NCI-H1694 (cell line): ENCODE data around the gene SMURF1.

Experiments
- DNase-seq: peaks from one replicate; lab custom pipeline; 2025; lab: John Stamatoyannopoulos, UW

SMURF1 gene

DNA sequence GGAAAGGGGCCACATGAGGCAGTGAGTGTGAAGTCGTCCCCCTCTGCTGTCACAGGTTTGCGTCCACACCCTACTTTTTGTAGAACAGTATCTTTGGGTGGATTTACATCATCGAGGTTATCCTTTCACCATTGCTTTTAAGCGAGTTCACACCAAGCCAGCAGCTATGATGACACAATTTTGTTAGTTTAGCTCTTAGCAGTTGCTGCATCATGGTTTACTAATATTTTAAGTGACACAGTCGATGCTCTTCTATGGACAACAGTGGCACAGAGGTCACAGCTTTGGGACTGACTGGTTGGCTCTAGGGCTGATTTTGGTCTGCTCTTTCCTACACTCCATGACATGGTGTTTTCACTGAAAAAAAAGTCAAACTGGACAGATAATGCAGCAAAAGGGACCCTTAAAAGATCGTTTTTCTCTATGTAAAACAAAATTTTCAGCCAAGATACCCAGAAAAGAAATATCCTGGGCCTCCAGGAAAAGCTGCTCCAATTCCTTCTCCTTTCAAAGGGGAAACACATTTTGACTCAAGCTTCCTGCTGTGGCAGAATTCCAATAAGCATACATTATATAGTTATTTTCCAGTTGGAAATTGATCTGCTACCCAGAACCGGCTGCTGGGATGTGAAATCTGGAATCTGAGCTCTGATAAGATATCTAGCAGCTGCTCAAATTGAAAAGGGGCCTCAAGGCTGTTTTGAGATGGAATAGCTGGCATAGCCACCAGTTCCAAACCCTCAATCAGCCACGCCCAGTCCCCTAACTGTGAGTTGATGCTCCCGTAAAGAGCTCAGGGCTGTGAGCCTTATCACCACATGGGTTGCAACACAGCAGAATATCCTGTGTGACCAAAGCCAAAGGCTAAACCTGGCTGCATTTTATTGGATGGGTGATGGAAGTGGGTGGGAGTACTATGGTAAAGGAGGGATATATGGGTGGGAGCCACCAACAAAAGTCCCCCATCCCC lies 114.2 kb downstream of the SMURF1 start:
- peak; percentile 16 for DNase-seq

DNA sequence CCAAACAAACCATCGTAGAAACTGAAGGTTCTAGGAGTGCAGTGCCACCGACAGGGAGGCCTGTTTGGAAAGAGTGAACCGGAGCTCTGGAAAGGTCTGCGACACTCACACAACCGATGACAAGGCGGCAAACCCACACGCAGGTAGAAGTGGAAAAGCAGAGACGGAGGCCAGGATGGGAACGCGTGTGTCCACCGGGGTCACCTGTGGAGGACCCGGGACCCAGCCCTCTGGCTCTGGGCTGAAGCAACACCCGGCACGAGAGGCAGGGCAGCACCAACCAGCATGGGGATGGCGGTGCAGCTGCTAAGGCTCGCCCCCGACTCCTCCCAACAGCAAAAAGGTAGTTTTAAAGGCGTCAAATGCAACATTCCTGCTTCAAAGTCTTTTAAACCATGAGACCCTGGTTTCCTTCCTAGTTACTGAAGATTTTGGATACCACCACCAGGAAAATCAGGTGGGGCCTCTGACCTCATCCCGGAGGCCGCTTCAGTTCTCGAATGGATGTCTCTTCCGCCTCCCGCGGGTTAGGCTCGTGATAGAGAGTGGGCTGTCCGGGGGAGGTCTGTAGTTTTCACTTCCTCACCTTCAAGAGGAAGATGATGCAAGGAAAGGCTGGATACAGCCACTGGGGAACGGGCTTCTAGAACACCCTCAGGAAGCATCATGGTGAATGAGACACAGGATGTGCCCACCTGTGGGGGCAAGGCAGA lies 115.5 kb downstream of the SMURF1 start:
- no peak for DNase-seq

DNA sequence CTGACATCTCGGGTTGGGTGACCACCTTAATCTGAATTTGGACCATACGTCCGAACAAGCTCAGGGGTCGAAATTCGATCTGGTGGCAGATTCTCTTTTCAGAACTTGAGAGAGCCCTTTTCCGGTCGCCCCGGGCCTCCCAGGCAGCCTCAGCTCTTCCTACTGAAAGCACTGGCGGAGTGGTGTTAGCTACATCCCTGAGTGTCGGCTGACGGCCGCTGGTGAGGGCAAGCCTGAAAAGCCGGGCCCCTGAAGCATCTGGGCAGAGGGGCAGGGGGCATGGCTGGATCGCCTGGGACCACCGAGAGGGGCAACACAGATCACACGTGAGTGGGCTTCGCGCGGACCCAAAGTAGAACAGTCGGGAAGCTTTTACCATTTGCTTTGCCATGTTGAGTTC lies 116.1 kb downstream of the SMURF1 start:
- DNase-seq: no peak

DNA sequence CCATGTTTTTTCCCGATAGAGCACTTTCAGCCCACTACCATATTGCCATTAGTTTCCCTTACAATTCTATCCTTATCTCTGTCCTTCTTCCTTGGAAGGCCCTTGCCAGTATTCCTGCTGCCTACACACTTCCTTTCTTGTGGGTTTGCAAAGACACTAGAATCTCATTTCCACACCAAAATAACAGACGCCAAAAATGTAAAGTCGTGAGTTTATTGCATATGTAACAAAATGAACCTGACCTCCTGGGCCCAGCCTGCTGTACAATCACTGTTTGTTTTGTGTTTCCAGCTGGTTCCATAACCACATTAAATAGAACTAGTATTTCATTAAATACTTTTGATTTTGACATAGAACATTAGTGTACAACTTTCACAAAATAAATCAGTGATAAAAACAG lies 116.7 kb downstream of the SMURF1 start:
- no peak for DNase-seq

GRCh38 chr7:99024066-99024465 lies 119.8 kb downstream of the SMURF1 start:
- no peak for DNase-seq

- no peak for DNase-seq
These were observed 121.9 kb downstream of the SMURF1 start for GRCh38 chr7:99021941-99022560.

- no peak for DNase-seq
These were observed 123.5 kb downstream of the SMURF1 start for GRCh38 chr7:99020413-99020715.

- no peak for DNase-seq
These were observed 124.1 kb downstream of the SMURF1 start for GRCh38 chr7:99019523-99020412.

- no peak for DNase-seq
These were observed 127.7 kb downstream of the SMURF1 start for GRCh38 chr7:99016196-99016595.

- no peak for DNase-seq
These were observed 129.6 kb downstream of the SMURF1 start for GRCh38 chr7:99014113-99014985.

DNA sequence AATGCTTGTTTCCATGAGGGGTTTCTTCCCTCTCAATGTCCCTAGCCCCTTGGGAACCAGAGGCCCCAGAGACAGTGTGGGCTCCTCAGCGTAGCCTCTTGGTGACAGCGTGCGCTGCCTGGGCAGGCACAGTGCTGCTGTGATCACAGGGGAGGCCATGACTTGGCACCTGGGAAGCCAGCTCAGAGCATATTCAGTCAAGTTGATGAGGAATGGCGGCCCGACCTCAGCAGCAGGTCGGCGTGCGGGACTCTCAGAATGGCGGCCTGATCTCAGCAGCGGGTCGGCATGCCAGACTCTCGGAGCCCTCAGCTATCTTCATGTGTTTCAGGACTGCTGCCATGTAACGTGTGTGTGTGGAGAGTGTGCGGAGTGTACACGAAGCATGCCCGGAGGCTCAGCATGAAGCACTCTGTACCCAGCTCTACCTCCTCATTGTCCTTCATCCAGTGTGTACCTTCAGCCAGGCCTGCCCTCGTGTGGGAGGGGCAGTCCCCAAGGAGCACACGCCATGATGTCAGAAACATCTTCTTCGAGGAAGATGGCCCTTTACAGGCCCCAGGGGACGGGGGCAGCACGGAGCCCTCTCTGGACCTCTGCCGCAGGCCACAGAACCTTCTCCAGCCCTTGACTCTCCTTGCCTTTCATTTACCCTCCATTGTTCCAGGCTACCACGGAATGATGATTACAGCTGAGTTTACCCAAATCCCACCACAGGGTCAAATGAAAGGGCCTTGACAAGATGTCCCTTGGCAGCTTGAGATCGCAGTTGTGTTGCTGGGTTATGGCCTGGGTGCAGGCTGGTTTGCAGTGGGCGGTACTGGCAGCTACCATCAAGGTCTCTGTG lies 130.4 kb downstream of the SMURF1 start:
- DNase-seq: no peak

DNA sequence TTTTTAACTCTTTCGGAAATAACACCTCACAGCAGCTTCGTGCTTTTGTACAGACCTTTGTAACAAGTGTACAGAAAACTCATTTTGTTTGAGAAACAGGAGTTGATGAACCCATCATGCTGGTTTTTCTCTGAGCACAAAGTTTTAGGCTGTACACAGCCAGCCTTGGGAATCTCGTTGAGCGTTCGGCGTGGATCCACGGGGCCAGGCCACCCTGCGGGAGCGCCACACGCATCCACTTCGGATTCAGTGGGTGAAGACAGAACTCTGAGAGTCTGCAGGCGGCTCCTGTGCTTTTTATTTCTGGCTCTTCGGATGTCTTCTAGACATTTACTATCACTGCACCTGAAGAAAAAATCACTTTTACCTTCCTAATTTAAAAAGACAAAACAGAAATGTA lies 131.2 kb downstream of the SMURF1 start:
- DNase-seq: no peak

DNA sequence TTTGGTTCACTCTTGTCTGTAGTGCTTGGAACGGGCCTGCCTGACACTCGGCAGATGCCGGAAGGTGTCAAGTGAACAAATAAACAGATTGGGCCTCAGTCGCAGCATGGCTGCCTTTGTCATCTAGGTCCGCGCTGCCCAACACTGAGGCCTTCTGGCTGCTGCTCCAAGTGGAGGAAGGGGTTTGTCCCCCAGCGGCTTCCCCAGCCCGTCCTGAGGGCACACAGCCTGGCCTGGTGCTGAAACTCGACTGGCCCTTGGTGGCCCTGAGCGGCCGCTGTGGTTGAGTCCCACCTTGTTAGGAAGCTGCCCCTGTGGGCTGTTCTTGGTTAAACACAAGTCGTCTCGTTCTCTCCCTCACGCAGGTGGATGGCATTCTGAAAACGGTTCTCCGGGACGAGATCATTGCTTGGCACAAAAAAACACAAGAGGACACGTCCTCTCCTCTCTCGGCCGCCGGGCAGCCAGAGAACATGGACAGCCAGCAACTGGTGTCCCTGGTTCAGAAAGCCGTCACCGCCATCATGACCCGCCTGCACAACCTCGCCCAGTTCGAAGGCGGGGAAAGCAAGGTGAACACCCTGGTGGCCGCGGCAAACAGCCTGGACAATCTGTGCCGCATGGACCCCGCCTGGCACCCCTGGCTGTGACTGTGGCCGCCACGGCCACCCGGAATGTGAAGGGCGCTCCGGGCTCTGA lies 132.1 kb downstream of the SMURF1 start:
- DNase-seq: no peak

GRCh38 chr7:99011341-99011705 lies 132.6 kb downstream of the SMURF1 start:
- DNase-seq: no peak

DNA sequence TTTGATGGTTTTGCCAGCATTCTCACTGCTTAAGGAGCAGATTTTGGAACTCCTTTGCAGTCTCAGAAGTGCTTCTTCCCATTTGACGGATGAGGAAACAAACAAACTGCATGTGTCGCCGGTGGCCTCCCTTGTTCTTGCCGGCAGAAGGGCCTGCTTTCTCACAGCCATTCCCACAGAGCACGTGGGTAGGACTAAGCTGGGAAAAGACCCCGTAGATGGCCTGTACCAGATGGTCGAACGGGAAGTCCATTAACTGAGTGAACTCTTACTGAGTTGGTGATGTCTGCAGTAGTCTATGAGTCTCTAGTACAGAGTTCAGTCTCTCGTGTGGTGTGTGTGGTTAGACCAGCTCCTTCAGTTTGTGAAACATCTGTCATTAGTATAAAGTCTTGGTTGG lies 133.6 kb downstream of the SMURF1 start:
- DNase-seq: no peak

- no peak for DNase-seq
These were observed 134.9 kb downstream of the SMURF1 start for GRCh38 chr7:99008921-99009530.

DNA sequence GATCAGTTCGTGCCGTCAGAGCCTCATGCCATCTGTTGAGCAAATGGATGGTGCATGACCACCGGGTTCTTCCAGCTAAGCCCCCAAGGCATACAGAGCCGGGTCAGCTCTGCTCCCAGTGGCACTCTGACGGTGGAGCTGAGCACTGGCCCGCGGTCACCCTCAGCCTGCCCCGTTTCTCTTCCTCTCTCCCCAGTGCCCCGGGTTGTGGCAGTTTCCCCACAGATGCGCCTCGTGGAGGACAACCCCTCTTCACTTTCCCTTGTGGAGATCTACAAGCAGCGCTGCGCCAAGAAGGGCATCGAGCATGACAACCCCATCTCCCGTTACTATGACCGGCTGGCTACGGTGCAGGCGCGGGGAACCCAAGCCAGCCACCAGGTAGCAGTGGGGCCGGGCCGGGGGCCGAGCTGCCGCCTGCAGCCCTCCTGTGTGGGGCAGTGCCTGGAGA lies 135.7 kb downstream of the SMURF1 start:
- DNase-seq: no peak

GRCh38 chr7:99006739-99007424 lies 137.0 kb downstream of the SMURF1 start:
- DNase-seq: no peak
